Testis (tissue), 3 donors: ENCODE results near the gene SMOC2. TPM values are rescaled to one million over a fixed set of nuclear protein-coding genes. Genes with fewer than 3 reads are reported as not detected.
A peak's percentile ranks its signal among the peaks of the same experiment; 100 is the strongest.

Experiments
- DNase-seq: peaks from one replicate; pipeline ENCODE4 v3.0.0-alpha.2; 2019
- H3K27ac ChIP-seq, 2 donors: fragments of 200-600 bp; sonication (generic); one replicate each; pipeline ENCODE4 v1.5.1; 2019
- H3K27me3 ChIP-seq: fragments of 200-600 bp; sonication (generic); one replicate; pipeline ENCODE4 v1.5.1; 2019
- H3K36me3 ChIP-seq: fragments of 200-600 bp; sonication (generic); one replicate; pipeline ENCODE4 v1.5.1; 2017; ENCODE audit warnings: low read depth; ENCODE audit errors: missing control alignments
- H3K4me1 ChIP-seq: fragments of 200-600 bp; sonication (generic); one replicate; pipeline ENCODE4 v1.5.1; 2019
- H3K4me3 ChIP-seq, 2 donors: fragments of 200-600 bp; sonication (generic); one replicate each; pipeline ENCODE4 v1.5.1; 2017 to 2019
- H3K9me3 ChIP-seq: fragments of 200-600 bp; sonication (generic); one replicate; pipeline ENCODE4 v1.5.1; 2017
- CTCF ChIP-seq, 3 experiments: fragments of 450-650 bp in 2 of 3; fragments of 200-600 bp in 1 of 3; sonication (generic) in 1 of 3; IDR thresholded peaks; one replicate each; pipeline ENCODE4 v1.5.1; 2016 to 2019; ENCODE audit warnings: antibody characterized with exemption in 3 of 3, mild to moderate bottlenecking in 2 of 3, moderate library complexity in 1 of 3
- POLR2A ChIP-seq: fragments of 450-650 bp; IDR thresholded peaks from one replicate; pipeline ENCODE4 v1.6.1; 2017; ENCODE audit warnings: antibody characterized with exemption, mild to moderate bottlenecking, moderate library complexity
- WGBS, 2 donors: methylation state at CpG; one replicate each; pipeline ENCODE4 v1.1.5; 2018; 5-methylcytosine and 5-hydroxymethylcytosine counted together
- intact Hi-C: fragments of 100-400 bp; cut with DNase I; formaldehyde crosslinking; loops from one replicate; pipeline ENCODE4 v1.15.1; 2023; ENCODE audit warnings: low total_unique reads
- polyA plus RNA-seq: library from polyadenylated mRNA; stranded (reverse); fragments of 350-450 nt; fragmentation: Illumina TruSeq; extraction: RNeasy Lipid Tissue Mini Kit (QIAGEN cat#74804); gene quantifications from one replicate; pipeline ENCODE4 v1.2.3, GENCODE V29; 2014; ENCODE audit warnings: low read depth, low replicate concordance; ENCODE audit not compliant: insufficient read depth
- total RNA-seq, 2 donors: library from RNA; depleted of rRNA; stranded (reverse); fragments of >200 nt; gene quantifications; one replicate each; pipeline ENCODE4 v1.2.3, GENCODE V29; 2016

The SMOC2 gene
- total and polyA plus RNA-seq, 3 donors from 2014 or later: 78.4 to 140 (median 110) TPM

- no peak for DNase-seq
- Histone ChIP-seq H3K27ac (no peak overlapping the region), H3K4me3 (no peak overlapping the region), H3K4me1 (no peaks in the 10 kb centered on the region), H3K36me3 (no peaks in the 10 kb centered on the region), H3K27me3 (no peaks in the 10 kb centered on the region), H3K9me3 (no peaks in the 10 kb centered on the region)
- intact Hi-C loops: no loop called here
- whole genome bisulfite sequencing, 2 donors: 79 to 90% methylated on average over 8 of the region's 8 CpGs
- TF ChIP-seq POLR2A (no peak), CTCF (IDR thresholded peaks at IDR 0.05) (no peak)
Measured at GRCh38 chr6:168407842-168408241, 33.1 kb upstream of the SMOC2 start.

GRCh38 chr6:168408504-168409136 lies 32.4 kb upstream of the SMOC2 start:
- Histone ChIP-seq H3K27me3 (no peaks in the 10 kb centered on the region), H3K4me1 (no peaks in the 10 kb centered on the region), H3K4me3 (no peak overlapping the region), H3K9me3 (no peaks in the 10 kb centered on the region), H3K27ac (no peak overlapping the region), H3K36me3 (no peaks in the 10 kb centered on the region)
- intact Hi-C loops: no loop called here
- no peak for DNase-seq
- 86 to 93% methylated on average over 13 of the region's 13 CpGs for WGBS, 2 donors
- TF ChIP-seq POLR2A: no peak
- TF ChIP-seq CTCF (IDR thresholded peaks at IDR 0.05): no peak

GRCh38 chr6:168410035-168410434 lies 30.9 kb upstream of the SMOC2 start:
- no peak for DNase-seq
- no peaks in the 10 kb centered on the region for H3K27me3 ChIP-seq
- TF ChIP-seq POLR2A: no peak
- no peak for TF ChIP-seq CTCF (IDR thresholded peaks at IDR 0.05)
- H3K27ac ChIP-seq: peak overlapping the region in 1 of 2 donors; percentile 30
- no peaks in the 10 kb centered on the region for H3K36me3 ChIP-seq
- peaks cover 4% of the 10 kb centered on the region for H3K4me1 ChIP-seq
- H3K9me3 ChIP-seq: no peaks in the 10 kb centered on the region
- intact Hi-C loops: no loop called here
- 83 to 92% methylated on average over 8 of the region's 8 CpGs for WGBS, 2 donors
- H3K4me3 ChIP-seq: no peak overlapping the region

GRCh38 chr6:168410554-168411011 lies 30.4 kb upstream of the SMOC2 start:
- DNase-seq: no peak
- intact Hi-C loops: no loop called here
- no peaks in the 10 kb centered on the region for H3K9me3 ChIP-seq
- peaks cover 4% of the 10 kb centered on the region for H3K4me1 ChIP-seq
- H3K27me3 ChIP-seq: no peaks in the 10 kb centered on the region
- H3K27ac ChIP-seq: peak overlapping the region; percentile 24 to 53
- H3K4me3 ChIP-seq: no peak overlapping the region
- no peak for TF ChIP-seq CTCF (IDR thresholded peaks at IDR 0.05)
- TF ChIP-seq POLR2A: no peak
- WGBS, 2 donors: 53 to 68% methylated on average over 14 to 19 of the region's 19 CpGs
- no peaks in the 10 kb centered on the region for H3K36me3 ChIP-seq

- Histone ChIP-seq H3K27ac (peak overlapping the region in 1 of 2 donors; percentile 53), H3K27me3 (no peaks in the 10 kb centered on the region), H3K4me1 (peaks cover 4% of the 10 kb centered on the region), H3K36me3 (no peaks in the 10 kb centered on the region), H3K9me3 (no peaks in the 10 kb centered on the region), H3K4me3 (no peak overlapping the region)
- TF ChIP-seq POLR2A (no peak), CTCF (IDR thresholded peaks at IDR 0.05) (no peak)
- intact Hi-C loops: no loop called here
- DNase-seq: no peak
- 89 to 93% methylated on average over 16 to 21 of the region's 21 CpGs for WGBS, 2 donors
Measured at GRCh38 chr6:168411130-168411529, 29.9 kb upstream of the SMOC2 start.
